HUES64 (cell line): Measurements from ENCODE around the gene SERPINB5.

Source experiments
- H3K27ac ChIP-seq: 2 replicates; pipeline ENCODE4 v1.7.0; 2013; ENCODE audit warnings: low read depth, low read length, inconsistent platforms
- H3K27me3 ChIP-seq: 2 replicates; pipeline ENCODE4 v1.6.1; 2013; ENCODE audit warnings: mild to moderate bottlenecking, low read length; ENCODE audit not compliant: insufficient read depth
- H3K36me3 ChIP-seq: 2 replicates; pipeline ENCODE4 v1.6.1; 2013; ENCODE audit warnings: mild to moderate bottlenecking, low read length; ENCODE audit not compliant: insufficient read depth
- H3K4me1 ChIP-seq: 2 replicates; pipeline ENCODE4 v1.6.1; 2013; ENCODE audit warnings: mild to moderate bottlenecking, low read length, moderate library complexity; ENCODE audit not compliant: insufficient read depth
- H3K4me3 ChIP-seq: 2 replicates; pipeline ENCODE4 v1.5.1; 2013; ENCODE audit warnings: mild to moderate bottlenecking, low read length, moderate library complexity
- H3K9ac ChIP-seq: 2 replicates; pipeline ENCODE4 v1.6.1; 2013; ENCODE audit warnings: mild to moderate bottlenecking, low read depth, low read length
- H3K9me3 ChIP-seq: 2 replicates; pipeline ENCODE4 v1.6.1; 2013; ENCODE audit warnings: low read depth, low read length; ENCODE audit not compliant: insufficient read depth
- WGBS: fragments of 150-250, 120-280 bp; methylation state at CpG from one replicate; pipeline ENCODE4 v1.1.7; 2013; ENCODE audit warnings: missing lambda C conversion rate; 5-methylcytosine and 5-hydroxymethylcytosine counted together

SERPINB5 gene

DNA sequence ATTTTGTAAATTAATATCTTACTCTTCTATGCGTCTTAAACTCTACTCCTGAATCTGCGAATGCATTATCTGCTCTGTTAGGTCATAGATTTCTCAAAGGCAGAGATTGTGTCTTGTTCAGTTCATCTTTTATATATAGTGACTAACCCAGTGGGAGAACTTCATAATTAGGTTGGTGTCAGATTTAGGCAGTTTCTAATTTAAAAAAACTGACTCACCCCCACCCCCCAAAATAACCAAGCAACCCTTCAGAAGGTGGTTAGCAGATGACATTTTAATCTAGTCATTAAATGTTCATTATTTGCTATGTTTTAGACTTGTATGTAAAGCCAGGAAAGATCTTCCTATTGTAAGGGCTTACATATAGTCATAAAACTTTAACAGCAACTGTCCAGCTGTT, 75.8 kb downstream of the SERPINB5 start:
- Histone ChIP-seq H3K9ac (no peak overlapping the region), H3K27me3 (no peaks in the 10 kb centered on the region), H3K27ac (no peak overlapping the region), H3K36me3 (no peaks in the 10 kb centered on the region), H3K4me1 (no peaks in the 10 kb centered on the region), H3K4me3 (no peak overlapping the region), H3K9me3 (no peaks in the 10 kb centered on the region)
- WGBS = 97% methylated on average over 2 of the region's 2 CpGs

GRCh38 chr18:63553081-63553480, 76.3 kb downstream of the SERPINB5 start:
- H3K4me1 ChIP-seq = no peaks in the 10 kb centered on the region
- no peak overlapping the region for H3K4me3 ChIP-seq
- H3K27ac ChIP-seq = no peak overlapping the region
- 86% methylated on average over 1 of the region's 1 CpG for WGBS
- no peaks in the 10 kb centered on the region for H3K27me3 ChIP-seq
- H3K9ac ChIP-seq = no peak overlapping the region
- H3K9me3 ChIP-seq = no peaks in the 10 kb centered on the region
- H3K36me3 ChIP-seq = no peaks in the 10 kb centered on the region
